HepG2 (cell line): ENCODE data around the gene PTPN14. TPM values are rescaled to one million over a fixed set of nuclear protein-coding genes. Genes with fewer than 3 reads are reported as not detected.

Experiments
- ATAC-seq: fragments of 200-7000 bp; cut with Tn5 transposase; 3 replicates; pipeline ENCODE4 v1.9.1; 2020; ENCODE audit warnings: mild to moderate bottlenecking, moderate library complexity
- BruUV-seq: library from RNA; stranded (reverse); fragments of 400-500 nt; replicated peaks from 2 replicates; lab custom pipeline; 2021; lab: Mats Ljungman, UMichigan
- CTCF ChIA-PET: fragments of 300-600 bp; formaldehyde crosslinking; extraction: SDS; loops from one replicate; lab custom pipeline; 2021; ENCODE audit warnings: low total read pairs, inconsistent platforms, low intra/inter-chr PET ratio; lab: Yijun Ruan, JAX
- POLR2A ChIA-PET: fragments of 350-600 bp; sonication (Branson Sonifier 250); formaldehyde crosslinking; loops from one replicate; lab custom pipeline; 2020; ENCODE audit warnings: antibody characterized with exemption, inconsistent platforms; lab: Yijun Ruan, JAX
- DNase-seq: peaks from one replicate; pipeline ENCODE4 v3.0.0-alpha.2; 2015; ENCODE audit warnings: low spot score
- FAIRE-seq: peaks from 3 replicates; lab custom pipeline; 2011; peaks lifted over from hg19 to GRCh38; lab: Jason Lieb, UNC
- H2AFZ ChIP-seq: one replicate; pipeline ENCODE4 v1.6.1; 2011; ENCODE audit warnings: low read length, inconsistent platforms
- H3K27ac ChIP-seq: fragments of 300-600 bp; 3 replicates; pipeline ENCODE4 v1.8.0; 2011; ENCODE audit warnings: mixed run types, mild to moderate bottlenecking, mixed read lengths, low read length, inconsistent platforms; ENCODE audit not compliant: insufficient read depth; ENCODE audit errors: extremely low read length
- H3K27me3 ChIP-seq, 2 experiments: fragments of 200-600 bp in 1 of 2; 2 replicates in 1 of 2; 3 replicates in 1 of 2; pipeline versions ENCODE4 v1.6.0 to v1.8.0; 2011; ENCODE audit warnings: low read length in 2 of 2, mild to moderate bottlenecking in 2 of 2, moderate library complexity in 2 of 2, inconsistent platforms in 1 of 2; ENCODE audit not compliant: insufficient read depth in 2 of 2, control insufficient read depth in 1 of 2
- H3K36me3 ChIP-seq, 2 experiments: fragments of 200-600 bp in 1 of 2; replicated peaks in 1 of 2; 2 replicates in 1 of 2; 3 replicates in 1 of 2; pipeline versions ENCODE4 v1.5.1 to v1.8.0; 2011; ENCODE audit warnings: low read length in 2 of 2, inconsistent platforms in 1 of 2; ENCODE audit not compliant: insufficient read depth in 2 of 2, control insufficient read depth in 1 of 2
- H3K4me1 ChIP-seq: 2 replicates; pipeline ENCODE4 v1.5.1; 2012; ENCODE audit warnings: low read length, inconsistent platforms; ENCODE audit not compliant: insufficient read depth
- H3K4me2 ChIP-seq: 2 replicates; pipeline ENCODE4 v1.6.0; 2011; ENCODE audit warnings: low read depth, low read length, inconsistent platforms
- H3K4me3 ChIP-seq, 3 experiments: fragments of 200-600 bp in 1 of 3; sonication (generic), shearing (Covaris generic) in 1 of 3; replicated peaks in 1 of 3; 2 replicates each; pipeline ENCODE4 v1.5.1; 2011 to 2016; ENCODE audit warnings: low read length in 3 of 3, inconsistent platforms in 2 of 3, low read depth in 2 of 3, mild to moderate bottlenecking in 2 of 3, control low read depth in 1 of 3, mixed read lengths in 1 of 3; ENCODE audit not compliant: insufficient read depth in 1 of 3
- H3K79me2 ChIP-seq: one replicate; pipeline ENCODE4 v1.6.1; 2011; ENCODE audit warnings: low read length, inconsistent platforms; ENCODE audit not compliant: insufficient read depth
- H3K9ac ChIP-seq: 2 replicates; pipeline ENCODE4 v1.6.0; 2011; ENCODE audit warnings: mild to moderate bottlenecking, low read depth, low read length, inconsistent platforms; ENCODE audit not compliant: insufficient read depth
- H3K9me3 ChIP-seq: 2 replicates; pipeline ENCODE4 v1.5.1; 2012; ENCODE audit warnings: mild to moderate bottlenecking, low read length
- H4K20me1 ChIP-seq: 2 replicates; pipeline ENCODE4 v1.6.0; 2011; ENCODE audit warnings: inconsistent platforms, mild to moderate bottlenecking, low read length, moderate library complexity; ENCODE audit not compliant: insufficient read depth
- GABPB1 ChIP-seq: IDR thresholded peaks from 2 replicates; pipeline ENCODE4 v1.6.1; 2016; ENCODE audit warnings: mild to moderate bottlenecking, missing genetic modification reagents, moderate library complexity, missing compliant biosample characterization
- HIVEP1 ChIP-seq: sonication (generic); formaldehyde crosslinking; IDR thresholded peaks from 2 replicates; pipeline ENCODE4 v1.4.0; 2020; ENCODE audit warnings: mild to moderate bottlenecking, missing genetic modification reagents
- MED8 ChIP-seq: sonication (generic); formaldehyde crosslinking; IDR thresholded peaks from 2 replicates; pipeline ENCODE4 v1.8.1; 2023; ENCODE audit warnings: mild to moderate bottlenecking, missing genetic modification reagents; ENCODE audit not compliant: insufficient replicate concordance
- RBFOX2 ChIP-seq: fragments of 200-400 bp; formaldehyde crosslinking; IDR thresholded peaks from 2 replicates; pipeline ENCODE4 v1.6.1; 2017; ENCODE audit warnings: low read depth, mild to moderate bottlenecking, low read length
- SMAD9 ChIP-seq: sonication (generic); formaldehyde crosslinking; IDR thresholded peaks from 2 replicates; pipeline ENCODE4 v1.5.1; 2020; ENCODE audit warnings: mild to moderate bottlenecking, missing genetic modification reagents
- ZIK1 ChIP-seq: sonication (generic); formaldehyde crosslinking; IDR thresholded peaks from 2 replicates; pipeline ENCODE4 v1.5.0; 2020; ENCODE audit warnings: mild to moderate bottlenecking, low read depth, missing genetic modification reagents, borderline replicate concordance
- ZNF318 ChIP-seq: sonication (generic); formaldehyde crosslinking; IDR thresholded peaks from 2 replicates; pipeline ENCODE4 v1.4.0; 2020; ENCODE audit warnings: mild to moderate bottlenecking, missing genetic modification reagents
- ZNF468 ChIP-seq: sonication (generic); formaldehyde crosslinking; IDR thresholded peaks from 2 replicates; pipeline ENCODE4 v1.8.0; 2022; ENCODE audit warnings: mild to moderate bottlenecking, moderate library complexity, missing genetic modification reagents
- ZNF484 ChIP-seq: sonication (generic); formaldehyde crosslinking; IDR thresholded peaks from 2 replicates; pipeline ENCODE4 v1.5.1; 2020; ENCODE audit warnings: mild to moderate bottlenecking, low read depth, missing genetic modification reagents, borderline replicate concordance
- ZNF703 ChIP-seq: sonication (generic); formaldehyde crosslinking; IDR thresholded peaks from 2 replicates; pipeline ENCODE4 v1.5.1; 2020; ENCODE audit warnings: missing genetic modification reagents, mild to moderate bottlenecking, moderate library complexity, borderline replicate concordance
- ZNF709 ChIP-seq: sonication (generic); formaldehyde crosslinking; IDR thresholded peaks from 2 replicates; pipeline ENCODE4 v1.5.0; 2020; ENCODE audit warnings: mild to moderate bottlenecking, missing genetic modification reagents
- WGBS: methylation state at CpG from one replicate; pipeline ENCODE4 v1.1.6; 2017; ENCODE audit warnings: low lambda C conversion rate; 5-methylcytosine and 5-hydroxymethylcytosine counted together
- in situ Hi-C: cut with HindIII; loops from 2 replicates; pipeline ENCODE4 v1.10.0; 2017; ENCODE audit warnings: low pct_unique_long_range_greater_than_20kb; ENCODE audit not compliant: extremely low pct_ligation_motif_present
- intact Hi-C: fragments of 100-400 bp; cut with micrococcal nuclease; formaldehyde crosslinking; loops from one replicate; pipeline ENCODE4 v1.10.0; 2022; ENCODE audit not compliant: unreplicated experiment
- polyA plus RNA-seq, 8 experiments: library from polyadenylated mRNA; depleted of rRNA in 3 of 8; stranded (reverse) in 7 of 8; unstranded in 1 of 8; fragments of >200 nt; fragmentation: Illumina TruSeq in 4 of 8; extraction: Trizol in 4 of 8; gene quantifications; 2 replicates each; pipeline versions ENCODE4 v1.2.1 to v1.2.3, GENCODE V29; 2011 to 2016; ENCODE audit warnings: low read depth in 4 of 8, missing spikeins in 1 of 8, mixed read lengths in 1 of 8; ENCODE audit not compliant: insufficient read depth in 1 of 8
- total RNA-seq, 5 experiments: library from RNA; depleted of rRNA; stranded (reverse); fragments of >200 nt; fragmentation: Illumina TruSeq; extraction: Trizol; gene quantifications; 2 replicates each; pipeline ENCODE4 v1.2.3, GENCODE V29; 2016; ENCODE audit warnings: low read depth in 1 of 5

Gene PTPN14
- total and polyA plus RNA-seq, 2 of the 13 experiments (the other 11 are each of a cell fraction or from before 2014, with no cell fraction given), result 3.9 to 4.7 TPM

GRCh38 chr1:214354440-214355148 lies 196.8 kb downstream of the PTPN14 start (continued):
- TF ChIP-seq RBFOX2 (no peak), HIVEP1 (CRISPR knock-in tag) (no peak), MED8 (no peak), ZNF484 (CRISPR knock-in tag) (no peak), ZNF703 (CRISPR knock-in tag) (no peak), ZNF709 (CRISPR knock-in tag) (no peak), ZIK1 (CRISPR knock-in tag) (no peak)

GRCh38 chr1:214352838-214353237 lies 198.6 kb downstream of the PTPN14 start:
- BruUV-seq, result no TSS peak
- no peaks in the 10 kb centered on the region for H4K20me1 ChIP-seq
- peaks cover 4 to 5% of the 10 kb centered on the region in 2 experiments; a peak in 1 of 5 replicates for H3K36me3 ChIP-seq
- H3K9ac ChIP-seq, result no peak overlapping the region
- in situ Hi-C loops (no loop called here), intact Hi-C loops (no loop called here)
- no peak overlapping the region for H2AFZ ChIP-seq
- no peak overlapping the region for H3K4me3 ChIP-seq
- TF ChIP-seq GABPB1 (CRISPR knock-in tag), result no peak
- no peak for TF ChIP-seq ZNF468
- no peak for TF ChIP-seq SMAD9 (CRISPR knock-in tag)
- no peak for TF ChIP-seq ZNF318
- TF ChIP-seq, all 625 proteins: peak for 0
- Histone ChIP-seq H3K27me3 (no peaks in the 10 kb centered on the region), H3K27ac (no peak overlapping the region), H3K4me2 (no peak overlapping the region), H3K9me3 (no peaks in the 10 kb centered on the region), H3K79me2 (no peaks in the 10 kb centered on the region), H3K4me1 (no peaks in the 10 kb centered on the region)
- ChIA-PET POLR2A (no interaction called here), CTCF (no interaction called here)
- 97% methylated on average over 4 of the region's 4 CpGs for WGBS
- no peak for ATAC-seq
- no peak for FAIRE-seq
- no peak for DNase-seq
